ENCODE measurements around the gene GRID1. TPM values are rescaled to one million over a fixed set of nuclear protein-coding genes. Genes with fewer than 3 reads are reported as not detected.

The GRID1 gene
- total RNA-seq, 1 donor from 2014 or later: not detected

- ATAC-seq (ENCODE audit: low read depth): no peak
- Mint-ChIP-seq H3K27me3 (peaks cover 18% of the 10 kb centered on the region), H3K9me3 (peaks cover 5% of the 10 kb centered on the region), H3K36me3 (ENCODE audit: low read depth) (no peaks in the 10 kb centered on the region), H3K27ac (no peak overlapping the region), H3K4me3 (no peak overlapping the region), H3K4me1 (peaks cover 3% of the 10 kb centered on the region)
- ChIA-PET CTCF (no interaction called here), POLR2A (no interaction called here)
- intact Hi-C loops (cut with micrococcal nuclease): no loop called here
- TF ChIP-seq CTCF (IDR thresholded peaks at IDR 0.05): no peak
- no peak for DNase-seq
These were observed 108.1 kb downstream of the GRID1 start for GRCh38 chr10:86258499-86258898.

- intact Hi-C loops (cut with micrococcal nuclease): no loop called here
- Mint-ChIP-seq H3K27me3 (peaks cover 13% of the 10 kb centered on the region), H3K9me3 (peaks cover 5% of the 10 kb centered on the region), H3K36me3 (ENCODE audit: low read depth) (no peaks in the 10 kb centered on the region), H3K4me3 (no peak overlapping the region), H3K4me1 (peaks cover 3% of the 10 kb centered on the region), H3K27ac (no peak overlapping the region)
- DNase-seq (no peak), ATAC-seq (ENCODE audit: low read depth) (no peak)
- POLR2A ChIA-PET: no interaction called here
- CTCF ChIA-PET: no interaction called here
- no peak for TF ChIP-seq CTCF (IDR thresholded peaks at IDR 0.05)
These were observed 108.9 kb downstream of the GRID1 start for GRCh38 chr10:86257683-86258082.

- CTCF ChIA-PET: no interaction called here
- Mint-ChIP-seq H3K27me3 (peaks cover 13% of the 10 kb centered on the region), H3K27ac (no peak overlapping the region), H3K4me3 (no peak overlapping the region), H3K36me3 (ENCODE audit: low read depth) (no peaks in the 10 kb centered on the region), H3K4me1 (peaks cover 1% of the 10 kb centered on the region), H3K9me3 (peaks cover 5% of the 10 kb centered on the region)
- DNase-seq: no peak
- intact Hi-C loops (cut with micrococcal nuclease): no loop called here
- POLR2A ChIA-PET: no interaction called here
- no peak for ATAC-seq (ENCODE audit: low read depth)
- no peak for TF ChIP-seq CTCF (IDR thresholded peaks at IDR 0.05)
These were observed 109.8 kb downstream of the GRID1 start for GRCh38 chr10:86256690-86257315.

GRCh38 chr10:86255405-86256251 lies 111.0 kb downstream of the GRID1 start:
- no peaks in the 10 kb centered on the region for H3K4me1 Mint-ChIP-seq

More at GRCh38 chr10:86255405-86256251, 111.0 kb downstream of the GRID1 start:
- ChIA-PET POLR2A (no interaction called here), CTCF (no interaction called here)
- DNase-seq: no peak
- H3K36me3 Mint-ChIP-seq (ENCODE audit: low read depth): no peaks in the 10 kb centered on the region
- peaks cover 13% of the 10 kb centered on the region for H3K27me3 Mint-ChIP-seq
- intact Hi-C loops (cut with micrococcal nuclease): no loop called here
- no peak for ATAC-seq (ENCODE audit: low read depth)
- peaks cover 7% of the 10 kb centered on the region for H3K9me3 Mint-ChIP-seq
- TF ChIP-seq CTCF (IDR thresholded peaks at IDR 0.05): no peak
- no peak overlapping the region for H3K27ac Mint-ChIP-seq
- no peak overlapping the region for H3K4me3 Mint-ChIP-seq

Measured in activated B cell treated with CpG ODN at 0.5 μM for 24 hours (primary cell).